ENCODE data around the gene RANBP3. TPM values are rescaled to one million over a fixed set of nuclear protein-coding genes. Genes with fewer than 3 reads are reported as not detected.

The RANBP3 gene
- total and polyA plus RNA-seq, 2 experiments from 2014 or later: 40.2 to 98.3 TPM

GRCh38 chr19:5966215-5966614 is 11.7 kb downstream of the RANBP3 start (continued):
- TF ChIP-seq, protein P1, sequence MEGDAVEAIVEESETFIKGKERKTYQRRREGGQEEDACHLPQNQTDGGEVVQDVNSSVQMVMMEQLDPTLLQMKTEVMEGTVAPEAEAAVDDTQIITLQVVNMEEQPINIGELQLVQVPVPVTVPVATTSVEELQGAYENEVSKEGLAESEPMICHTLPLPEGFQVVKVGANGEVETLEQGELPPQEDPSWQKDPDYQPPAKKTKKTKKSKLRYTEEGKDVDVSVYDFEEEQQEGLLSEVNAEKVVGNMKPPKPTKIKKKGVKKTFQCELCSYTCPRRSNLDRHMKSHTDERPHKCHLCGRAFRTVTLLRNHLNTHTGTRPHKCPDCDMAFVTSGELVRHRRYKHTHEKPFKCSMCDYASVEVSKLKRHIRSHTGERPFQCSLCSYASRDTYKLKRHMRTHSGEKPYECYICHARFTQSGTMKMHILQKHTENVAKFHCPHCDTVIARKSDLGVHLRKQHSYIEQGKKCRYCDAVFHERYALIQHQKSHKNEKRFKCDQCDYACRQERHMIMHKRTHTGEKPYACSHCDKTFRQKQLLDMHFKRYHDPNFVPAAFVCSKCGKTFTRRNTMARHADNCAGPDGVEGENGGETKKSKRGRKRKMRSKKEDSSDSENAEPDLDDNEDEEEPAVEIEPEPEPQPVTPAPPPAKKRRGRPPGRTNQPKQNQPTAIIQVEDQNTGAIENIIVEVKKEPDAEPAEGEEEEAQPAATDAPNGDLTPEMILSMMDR (conservative IDR thresholded peaks at IDR 0.05; ENCODE audit: low read depth in 2 of 2): no peak
- no peak for TF ChIP-seq EZH2 (IDR thresholded peaks at IDR 0.05; ENCODE audit: low read depth, unreplicated experiment)

DNA sequence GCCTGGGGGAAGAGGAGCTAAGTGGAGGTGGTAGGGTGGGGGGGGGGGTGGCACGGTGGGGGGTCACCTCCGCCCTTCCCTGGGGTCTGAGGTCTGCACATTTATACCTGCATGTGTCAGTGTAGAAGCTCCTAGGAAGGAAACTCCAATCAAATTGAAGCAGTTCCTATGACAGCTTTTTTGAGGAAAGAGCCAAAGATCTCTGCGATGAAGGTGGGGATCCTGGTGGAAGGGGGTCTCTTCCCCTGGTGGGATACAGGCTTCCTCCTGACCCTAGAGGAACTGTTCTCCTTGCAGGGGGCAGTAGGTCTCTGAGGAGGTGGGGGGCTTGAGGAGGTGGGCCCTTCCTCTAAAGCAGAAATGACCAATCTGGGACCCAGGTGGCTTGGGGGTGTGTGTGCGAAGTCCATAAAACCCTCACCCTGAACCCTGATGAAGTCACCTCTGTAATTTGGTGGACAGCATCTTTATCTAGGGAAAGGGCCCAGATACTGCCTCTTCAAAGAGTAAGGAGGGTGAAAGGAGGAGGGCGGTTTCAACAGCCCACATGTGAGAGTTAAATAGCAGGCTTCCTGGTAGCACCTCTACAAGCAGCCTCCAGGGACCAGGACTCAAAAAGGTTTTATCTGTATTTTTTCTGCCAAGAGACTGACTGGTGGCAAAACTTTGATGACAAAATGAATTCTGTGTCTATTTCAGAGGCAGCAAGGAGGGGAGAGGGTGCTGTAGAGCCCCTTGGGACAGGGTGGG is 12.9 kb downstream of the RANBP3 start:
- Histone ChIP-seq H3K4me3 (no peak overlapping the region), H3K4me2 (no peak overlapping the region), H3K36me3 (ENCODE audit: insufficient read depth) (no peaks in the 10 kb centered on the region), H3K4me1 (ENCODE audit: insufficient read depth) (peaks cover 29% of the 10 kb centered on the region), H3K79me2 (replicated peaks; ENCODE audit: insufficient read depth) (peaks cover 92% of the 10 kb centered on the region), H3F3A (replicated peaks; ENCODE audit: low read depth) (peaks cover 14% of the 10 kb centered on the region; the same call in 1 of the 2 replicates), H3K27me3 (ENCODE audit: insufficient read depth) (no peaks in the 10 kb centered on the region), H4K20me1 (replicated peaks; ENCODE audit: insufficient read depth) (peaks cover 76% of the 10 kb centered on the region), H2AFZ (no peak overlapping the region), H3K27ac (ENCODE audit: low read depth) (no peak overlapping the region), H3K9me2 (ENCODE audit: insufficient read depth) (no peaks in the 10 kb centered on the region)
- ATAC-seq (no peak), DNase-seq (ENCODE audit: low spot score) (no peak)
- peaks cover 11% of the 10 kb centered on the region for H3K27me3 Mint-ChIP-seq (ENCODE audit: insufficient read depth, low read depth, poor library complexity)
- H3K9me3 Mint-ChIP-seq: no peaks in the 10 kb centered on the region
- no peaks in the 10 kb centered on the region; the same call in 2 of the 3 replicates for H3K36me3 Mint-ChIP-seq (ENCODE audit: low read depth)
- peaks cover 71% of the 10 kb centered on the region for H3K4me1 Mint-ChIP-seq
- no peak overlapping the region for H3K4me3 Mint-ChIP-seq
- no peak overlapping the region; the same call in 1 of the 2 replicates for H3K27ac Mint-ChIP-seq
- TF ChIP-seq EZH2 (IDR thresholded peaks at IDR 0.05; ENCODE audit: low read depth, unreplicated experiment) (no peak), ZNF462 (CRISPR knock-in tag; IDR thresholded peaks at IDR 0.05) (no peak), ZNF331 (CRISPR knock-in tag; IDR thresholded peaks at IDR 0.05; ENCODE audit: low read depth) (no peak), NANOG (IDR thresholded peaks at IDR 0.05; ENCODE audit: borderline replicate concordance) (no peak), EZH2phosphoT487 (IDR thresholded peaks at IDR 0.05; ENCODE audit: unreplicated experiment) (no peak), ETS1 (IDR thresholded peaks at IDR 0.05) (no peak), POLR2AphosphoS5 (IDR thresholded peaks at IDR 0.05; ENCODE audit: low read depth) (no peak), CREB1 (CRISPR knock-in tag; IDR thresholded peaks at IDR 0.05; ENCODE audit: low read depth) (no peak), ZNF114 (CRISPR knock-in tag; IDR thresholded peaks at IDR 0.05) (no peak), STAT1 (IDR thresholded peaks at IDR 0.05; ENCODE audit: unreplicated experiment) (no peak)
- TF ChIP-seq, protein P1 (conservative IDR thresholded peaks at IDR 0.05; ENCODE audit: low read depth in 2 of 2): no peak
